ENCODE results near the gene ACIN1. TPM values are rescaled to one million over a fixed set of nuclear protein-coding genes. Genes with fewer than 3 reads are reported as not detected.
A peak's percentile ranks its signal among the peaks of the same experiment; 100 is the strongest.

Gene ACIN1
- total RNA-seq, 1 experiment from 2014 or later = 333 TPM

- H4K20me1 ChIP-seq (ENCODE audit: control insufficient read depth, insufficient read depth, insufficient read length) = no peaks in the 10 kb centered on the region
- no peak overlapping the region for H3K4me3 Mint-ChIP-seq
- H3K79me1 ChIP-seq (ENCODE audit: insufficient read depth, low read depth, low read length, poor library complexity, severe bottlenecking) = no peaks in the 10 kb centered on the region
- H3K14ac ChIP-seq (ENCODE audit: insufficient read depth, low read length) = no peak overlapping the region
- no peak overlapping the region for H2AFZ ChIP-seq (ENCODE audit: low read length)
- no peak overlapping the region for H2BK12ac ChIP-seq (ENCODE audit: insufficient read length, low read depth, low read length)
- H4K5ac ChIP-seq (ENCODE audit: insufficient read length, low read depth, low read length) = no peak overlapping the region
- no peaks in the 10 kb centered on the region for H3K23me2 ChIP-seq (ENCODE audit: insufficient read length, low read depth, low read length, poor library complexity, severe bottlenecking)
- no peaks in the 10 kb centered on the region for H3K9me3 ChIP-seq (ENCODE audit: control insufficient read depth, low read depth, low read length)
- H3K4me2 ChIP-seq (ENCODE audit: insufficient read depth, insufficient read length, low read length) = no peak overlapping the region
- H3K4me1 Mint-ChIP-seq = peaks cover 2% of the 10 kb centered on the region in 2 experiments
- no peak overlapping the region for H4K91ac ChIP-seq (ENCODE audit: insufficient read length, low read depth, low read length)
- no peak overlapping the region for H2AK5ac ChIP-seq (ENCODE audit: insufficient read length, low read length)
- H3T11ph ChIP-seq (ENCODE audit: low read length) = no peak overlapping the region
- no CpG with 5 or more reads among the region's 5 CpGs for WGBS (ENCODE audit: extremely low coverage, insufficient read length, low lambda C conversion rate)
- H3K27ac Mint-ChIP-seq = peak overlapping the region in 1 of 3 experiments; percentile 25; a peak in 1 of 7 replicates
- H3K56ac ChIP-seq (ENCODE audit: insufficient read length, low read depth, low read length) = no peak overlapping the region
- H3K9ac ChIP-seq (ENCODE audit: extremely low read depth, insufficient read length, low read length) = no peak overlapping the region
- H2BK15ac ChIP-seq (ENCODE audit: low read depth, low read length) = no peak overlapping the region
- no peak overlapping the region for H3K27ac ChIP-seq (ENCODE audit: insufficient read length, low read depth, low read length)
- H2BK20ac ChIP-seq (ENCODE audit: low read depth, low read length, poor library complexity, severe bottlenecking) = no peak overlapping the region
- no peaks in the 10 kb centered on the region for H3K4me1 ChIP-seq (ENCODE audit: insufficient read depth, low read length)
- H3K27me3 Mint-ChIP-seq (ENCODE audit: low read depth) = no peaks in the 10 kb centered on the region
- peaks cover 52 to 92% (median 85%) of the 10 kb centered on the region in 3 experiments; a peak in 6 of 7 replicates for H3K36me3 Mint-ChIP-seq (ENCODE audit: insufficient read depth in 1 of 3, low read depth in 3 of 3)
- no peak overlapping the region for H3K4ac ChIP-seq (ENCODE audit: low read depth, low read length)
- H3K18ac ChIP-seq (ENCODE audit: insufficient read length, low read depth, low read length) = no peak overlapping the region
- H3K27me3 ChIP-seq (ENCODE audit: insufficient read depth, low read length) = no peaks in the 10 kb centered on the region
- no peak overlapping the region for H2BK120ac ChIP-seq (ENCODE audit: low read depth, low read length, poor library complexity, severe bottlenecking)
- H4K8ac ChIP-seq (replicated peaks; ENCODE audit: insufficient read length, low read depth, low read length) = no peak overlapping the region
- no peak for DNase-seq
- no peak for TF ChIP-seq CTCF (conservative IDR thresholded peaks at IDR 0.05)
- no peaks in the 10 kb centered on the region for H3K79me2 ChIP-seq (ENCODE audit: insufficient read depth, low read length)
- no peak overlapping the region for H3K23ac ChIP-seq (ENCODE audit: insufficient read length, low read depth, low read length)
- H3K9me3 Mint-ChIP-seq = no peaks in the 10 kb centered on the region; a peak in 1 of 5 replicates
- no peak overlapping the region for H2BK5ac ChIP-seq (ENCODE audit: insufficient read length, low read length)
These were observed 17.0 kb downstream of the ACIN1 start for GRCh38 chr14:23077962-23078361.
